ENCODE data around the gene OR1B1. TPM values are rescaled to one million over a fixed set of nuclear protein-coding genes. Genes with fewer than 3 reads are reported as not detected.
"Not testable (repeated sequence)": the region's sequence is repeated elsewhere in the genome, so short reads cannot be mapped to it uniquely, and the experiment has no call there.

Gene OR1B1
- total RNA-seq, 4 donors from 2014 or later = not detected

- intact Hi-C loops (cut with DNase I; ENCODE audit: low total_unique reads) (no loop called here), in situ Hi-C loops (cut with MboI; ENCODE audit: low sequenced_read_pairs in 4 of 4) (no loop called here)
- TF ChIP-seq CTCF (IDR thresholded peaks at IDR 0.05 in 4 of 5, conservative IDR thresholded peaks at IDR 0.05 in 1 of 5) (no peak), POLR2A (IDR thresholded peaks at IDR 0.05) (no peak)
- ATAC-seq = no peak
- no peak overlapping the region for H3K27ac ChIP-seq
- no peaks in the 10 kb centered on the region for H3K9me3 ChIP-seq
- no peak for DNase-seq
- H3K36me3 ChIP-seq = no peaks in the 10 kb centered on the region
- no peak overlapping the region for H3K4me3 ChIP-seq
- no peaks in the 10 kb centered on the region for H3K4me1 ChIP-seq
- no peaks in the 10 kb centered on the region for H3K27me3 ChIP-seq
Observed at GRCh38 chr9:122606587-122606986, 50.8 kb downstream of the OR1B1 start.

GRCh38 chr9:122605691-122606090 is 51.7 kb downstream of the OR1B1 start:
- Histone ChIP-seq H3K36me3 (no peaks in the 10 kb centered on the region), H3K9me3 (no peaks in the 10 kb centered on the region), H3K27ac (no peak overlapping the region), H3K27me3 (no peaks in the 10 kb centered on the region), H3K4me3 (no peak overlapping the region), H3K4me1 (no peaks in the 10 kb centered on the region)
- in situ Hi-C loops (cut with MboI; ENCODE audit: low sequenced_read_pairs in 4 of 4) = no loop called here
- TF ChIP-seq CTCF (IDR thresholded peaks at IDR 0.05 in 4 of 5, conservative IDR thresholded peaks at IDR 0.05 in 1 of 5) (no peak), POLR2A (IDR thresholded peaks at IDR 0.05) (no peak)
- DNase-seq = no peak
- intact Hi-C loops (cut with DNase I; ENCODE audit: low total_unique reads) = no loop called here
- no peak for ATAC-seq

- H3K27me3 ChIP-seq; in situ Hi-C loops (cut with MboI; ENCODE audit: low sequenced_read_pairs in 4 of 4); intact Hi-C loops (cut with DNase I; ENCODE audit: low total_unique reads); H3K4me1 ChIP-seq; H3K27ac ChIP-seq; ATAC-seq; H3K9me3 ChIP-seq; DNase-seq; H3K4me3 ChIP-seq; H3K36me3 ChIP-seq: not testable (repeated sequence)
Observed at GRCh38 chr9:122583284-122583683, 74.1 kb downstream of the OR1B1 start, which contains the start of gene OR1L8. TSS of gene OR1L8 (minus strand) at chr9:122583384. CDS start at chr9:122568477, 14,907 bp downstream.

- no peaks in the 10 kb centered on the region for H3K36me3 ChIP-seq
- in situ Hi-C loops (cut with MboI; ENCODE audit: low sequenced_read_pairs in 4 of 4) = no loop called here
- H3K4me3 ChIP-seq = no peak overlapping the region
- ATAC-seq = no peak
- H3K27me3 ChIP-seq = no peaks in the 10 kb centered on the region
- H3K9me3 ChIP-seq = no peaks in the 10 kb centered on the region
- H3K27ac ChIP-seq = no peak overlapping the region
- H3K4me1 ChIP-seq = no peaks in the 10 kb centered on the region
- no peak for DNase-seq
- TF ChIP-seq CTCF (IDR thresholded peaks at IDR 0.05 in 4 of 5, conservative IDR thresholded peaks at IDR 0.05 in 1 of 5) = no peak
- no peak for TF ChIP-seq POLR2A (IDR thresholded peaks at IDR 0.05)
- intact Hi-C loops (cut with DNase I; ENCODE audit: low total_unique reads) = no loop called here
Observed at GRCh38 chr9:122580360-122580759, 77.1 kb downstream of the OR1B1 start.

- H3K36me3 ChIP-seq = no peaks in the 10 kb centered on the region
- no peak overlapping the region for H3K27ac ChIP-seq
- ATAC-seq (no peak), DNase-seq (no peak)
- H3K4me3 ChIP-seq = no peak overlapping the region
- no peaks in the 10 kb centered on the region for H3K9me3 ChIP-seq
- H3K27me3 ChIP-seq = no peaks in the 10 kb centered on the region
- TF ChIP-seq POLR2A (IDR thresholded peaks at IDR 0.05) (no peak), CTCF (IDR thresholded peaks at IDR 0.05 in 4 of 5, conservative IDR thresholded peaks at IDR 0.05 in 1 of 5) (no peak)
- intact Hi-C loops (cut with DNase I; ENCODE audit: low total_unique reads) (no loop called here), in situ Hi-C loops (cut with MboI; ENCODE audit: low sequenced_read_pairs in 4 of 4) (no loop called here)
- H3K4me1 ChIP-seq = no peaks in the 10 kb centered on the region
Observed at GRCh38 chr9:122579874-122580273, 77.6 kb downstream of the OR1B1 start.

Other genes starting within 250 kb of the OR1B1 start
- gene OR1J1, start 179.7 kb downstream of the OR1B1 start, total RNA-seq = not detected
- not detected for gene OR1J2, start 146.8 kb downstream of the OR1B1 start, total RNA-seq
- gene OR1J4, start 138.5 kb downstream of the OR1B1 start, total RNA-seq = not detected
- not detected for gene OR1N1, start 130.3 kb downstream of the OR1B1 start, total RNA-seq
- not detected for gene OR1N2, start 104.5 kb downstream of the OR1B1 start, total RNA-seq
- not detected for gene OR1L8, start 74.2 kb downstream of the OR1B1 start, total RNA-seq
- gene OR1Q1, start 42.9 kb downstream of the OR1B1 start, total RNA-seq = not detected
- gene OR1L1, start 4.1 kb upstream of the OR1B1 start, total RNA-seq = not detected
- gene OR1L3, start 17.5 kb upstream of the OR1B1 start, total RNA-seq = not detected
- not detected for gene OR1L4, start 66.4 kb upstream of the OR1B1 start, total RNA-seq
- not detected for gene OR1L6, start 84.7 kb upstream of the OR1B1 start, total RNA-seq
- gene OR5C1, start 131.3 kb upstream of the OR1B1 start, total RNA-seq = not detected
- not detected for gene OR1K1, start 142.5 kb upstream of the OR1B1 start, total RNA-seq
- 10 to 100 TPM in 1 of 4 donors, 1 to 10 TPM in 3; 3.3 to 10.7 (median 5.6) TPM for gene PDCL, start 171.0 kb upstream of the OR1B1 start, total RNA-seq
- gene RC3H2, start 247.7 kb upstream of the OR1B1 start, total RNA-seq = 10 to 100 TPM; 29.4 to 45.2 (median 36.6) TPM

All from gastrocnemius medialis (tissue), 4 donors.